Smooth muscle cell of the brain vasculature (primary cell): ENCODE results near the gene CDK2AP2.

Experiments used
- DNase-seq: peaks from one replicate; pipeline ENCODE4 v3.0.0-alpha.2; 2012; ENCODE audit warnings: low read depth, low spot score

CDK2AP2 gene

DNA sequence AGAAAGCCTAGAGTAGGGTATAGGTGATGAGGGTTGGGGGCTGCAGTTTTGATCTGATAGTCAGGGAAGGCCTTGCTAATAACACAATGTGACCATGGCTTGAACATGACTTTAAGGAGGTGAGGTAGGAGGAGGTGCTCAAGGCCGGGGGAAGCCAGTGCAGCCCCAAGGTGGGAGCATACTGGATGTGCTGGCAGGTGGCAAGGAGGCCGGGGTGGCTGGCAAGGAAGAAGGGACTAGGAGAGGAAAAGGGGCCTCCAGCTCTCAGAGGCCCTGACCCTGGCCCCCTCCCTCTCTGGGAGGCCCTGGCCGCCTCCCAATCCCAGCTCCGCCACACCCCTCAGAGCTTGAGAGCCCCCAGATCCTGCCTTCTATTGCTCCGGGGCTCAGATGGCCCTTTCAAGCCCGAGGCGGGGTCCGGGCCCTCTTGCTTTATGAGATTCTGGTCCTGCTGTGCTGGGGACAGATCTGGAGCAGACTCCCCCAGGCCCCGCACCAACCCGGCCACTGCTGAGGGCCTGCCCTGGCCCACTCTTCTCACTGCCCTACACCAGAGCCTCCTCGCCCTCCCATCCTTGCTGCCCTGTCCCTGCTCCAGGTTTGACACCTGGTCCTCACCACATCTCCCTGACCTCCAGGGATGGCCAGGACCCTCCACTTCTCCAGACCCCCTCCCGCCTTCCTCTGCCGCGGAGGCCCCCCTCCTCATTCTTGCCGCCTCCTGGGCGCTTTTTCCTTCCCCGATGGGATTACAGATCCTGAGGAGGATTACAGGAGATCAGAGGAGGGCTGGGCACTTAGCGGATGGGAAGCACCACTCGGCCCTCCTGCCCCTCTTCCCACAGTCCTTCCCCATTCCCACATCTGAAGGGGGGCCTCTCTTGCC lies 4.6 kb downstream of the CDK2AP2 start:
- no peak for DNase-seq

GRCh38 chr11:67502328-67502979 lies 5.5 kb downstream of the CDK2AP2 start:
- DNase-seq, result no peak

DNA sequence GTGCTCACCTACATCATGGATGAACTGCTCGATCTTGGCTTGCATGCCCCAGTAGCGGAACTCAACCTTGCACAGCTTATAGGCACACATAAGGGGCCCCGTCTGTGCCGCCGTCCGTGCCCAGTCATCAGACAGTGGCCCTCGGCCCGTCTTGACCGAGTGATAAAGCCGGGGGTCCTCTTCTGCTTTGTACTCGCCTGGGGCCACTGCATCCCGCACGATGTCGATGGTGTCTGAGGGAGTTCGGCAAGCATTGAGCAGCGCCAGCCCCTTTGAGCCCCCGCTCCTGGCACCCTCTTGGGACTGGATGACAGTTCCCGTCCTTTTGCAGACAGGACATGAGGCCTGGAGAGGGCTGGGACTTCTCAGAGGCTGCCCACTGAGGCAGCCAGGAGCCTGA lies 6.1 kb downstream of the CDK2AP2 start:
- DNase-seq, result no peak

DNA sequence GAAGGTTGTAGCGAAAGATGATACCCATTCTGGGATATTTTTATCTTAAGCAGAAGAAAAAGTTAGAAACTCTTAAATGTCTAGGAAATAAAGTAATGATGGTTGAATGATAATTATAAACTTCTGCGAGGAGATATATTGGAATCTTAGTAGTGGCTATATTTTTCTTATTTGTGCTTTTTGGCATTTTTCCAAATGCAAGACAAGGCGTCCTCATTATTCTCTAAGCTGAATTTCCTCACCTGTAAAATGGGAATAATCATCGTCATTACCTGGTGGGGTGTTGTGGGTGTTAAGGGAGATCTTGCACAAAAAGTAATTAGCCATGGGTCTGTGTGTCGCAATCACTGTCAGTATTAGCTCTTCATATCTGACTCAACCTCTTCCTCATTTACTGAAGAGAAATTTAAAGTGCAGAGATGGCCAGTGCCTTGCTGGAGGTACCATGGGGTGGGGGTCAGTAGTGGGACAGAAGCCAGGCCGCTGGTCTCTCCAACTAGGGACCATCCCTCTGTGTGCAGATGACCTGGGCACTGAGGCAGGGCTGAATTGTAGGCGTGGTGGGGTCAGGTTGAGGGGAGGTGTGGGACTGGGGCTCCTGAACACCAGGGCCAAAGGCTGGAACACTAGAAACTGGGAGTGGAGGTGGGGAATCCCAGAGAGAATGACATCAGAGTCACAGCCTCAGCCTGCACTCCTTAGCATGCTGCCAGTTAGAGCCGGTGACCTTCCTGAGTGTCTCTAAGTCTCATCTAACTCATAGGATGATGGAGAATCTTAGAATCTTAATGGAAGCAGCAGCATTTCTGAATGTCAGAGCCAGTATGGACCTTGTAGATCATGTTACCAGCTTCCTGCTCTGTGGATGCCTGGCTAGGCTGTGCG lies 6.9 kb downstream of the CDK2AP2 start:
- DNase-seq, result no peak

- DNase-seq, result no peak
Measured at GRCh38 chr11:67500484-67500821, 7.5 kb downstream of the CDK2AP2 start.

- DNase-seq, result no peak
Measured at GRCh38 chr11:67499808-67500483, 8.0 kb downstream of the CDK2AP2 start.

GRCh38 chr11:67498544-67498972 lies 9.4 kb downstream of the CDK2AP2 start:
- DNase-seq, result no peak

DNA sequence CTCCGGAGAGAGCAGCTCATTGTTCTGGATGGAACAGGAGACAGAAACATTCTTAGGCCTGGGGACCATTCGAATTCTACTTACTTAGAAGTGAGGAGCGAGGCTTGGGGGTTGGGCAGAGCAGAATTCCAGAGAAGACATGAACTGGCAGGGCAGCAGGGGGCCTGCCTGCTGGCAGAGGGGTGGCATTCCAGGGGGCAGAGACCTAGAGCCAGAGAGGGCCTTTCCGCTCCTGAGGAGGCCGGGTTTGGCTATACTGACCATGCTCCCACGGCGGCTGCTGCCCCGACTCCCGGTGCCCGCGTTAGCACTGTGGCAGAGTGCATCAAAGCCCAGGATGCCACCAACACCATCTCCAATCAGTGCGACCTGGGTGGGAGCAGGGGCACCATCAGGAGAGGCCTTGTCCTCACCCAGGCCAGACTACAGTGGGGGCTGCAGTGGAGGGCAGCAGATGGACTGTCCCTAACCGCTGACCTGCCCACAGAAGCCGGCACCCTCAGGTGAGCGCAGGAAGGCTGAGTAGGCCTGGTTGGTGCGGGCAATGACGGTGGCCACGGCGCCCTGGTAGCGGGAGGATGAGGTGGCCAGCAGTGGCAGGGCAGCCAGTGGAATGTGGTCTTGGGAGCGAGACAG lies 10.2 kb downstream of the CDK2AP2 start:
- no peak for DNase-seq

GRCh38 chr11:67496113-67496512 lies 11.8 kb downstream of the CDK2AP2 start:
- DNase-seq, result no peak

DNA sequence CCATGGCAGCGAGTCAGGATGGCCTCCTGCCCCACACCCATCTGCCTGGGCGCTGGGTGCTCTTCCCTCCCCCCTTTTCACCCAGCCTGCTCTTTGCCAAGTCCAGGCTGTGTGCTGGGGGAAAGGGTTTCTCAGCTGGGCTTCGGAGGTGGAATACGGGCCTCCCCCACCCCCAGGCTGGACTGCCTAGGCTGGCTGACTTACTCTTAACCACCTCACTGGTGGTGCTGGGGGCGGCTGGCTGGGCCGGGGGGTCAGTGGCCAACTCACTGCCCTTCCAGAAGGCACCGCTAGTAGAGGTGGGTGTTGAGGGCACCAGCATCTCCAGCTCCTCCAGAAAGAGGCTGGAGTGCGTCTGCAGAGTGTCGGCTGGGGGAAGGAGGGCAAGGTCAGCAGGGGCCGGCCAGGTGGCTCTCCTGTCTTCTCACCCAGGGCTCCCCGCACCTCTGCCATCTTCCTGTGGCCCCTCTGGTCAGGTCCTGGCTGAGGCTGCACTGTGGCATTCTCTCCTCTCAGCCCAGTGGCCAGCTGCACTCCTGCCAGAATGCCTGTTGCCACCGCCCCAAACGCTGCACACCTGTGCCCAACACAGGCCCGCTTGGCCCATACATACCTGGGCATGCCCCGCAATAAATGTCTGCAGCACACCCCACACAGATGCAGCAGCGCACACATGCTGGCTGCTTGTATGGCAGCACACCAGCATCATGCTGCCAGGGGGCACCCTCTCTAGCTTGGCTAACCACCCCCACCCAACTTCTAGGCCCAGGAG lies 12.5 kb downstream of the CDK2AP2 start:
- no peak for DNase-seq

DNA sequence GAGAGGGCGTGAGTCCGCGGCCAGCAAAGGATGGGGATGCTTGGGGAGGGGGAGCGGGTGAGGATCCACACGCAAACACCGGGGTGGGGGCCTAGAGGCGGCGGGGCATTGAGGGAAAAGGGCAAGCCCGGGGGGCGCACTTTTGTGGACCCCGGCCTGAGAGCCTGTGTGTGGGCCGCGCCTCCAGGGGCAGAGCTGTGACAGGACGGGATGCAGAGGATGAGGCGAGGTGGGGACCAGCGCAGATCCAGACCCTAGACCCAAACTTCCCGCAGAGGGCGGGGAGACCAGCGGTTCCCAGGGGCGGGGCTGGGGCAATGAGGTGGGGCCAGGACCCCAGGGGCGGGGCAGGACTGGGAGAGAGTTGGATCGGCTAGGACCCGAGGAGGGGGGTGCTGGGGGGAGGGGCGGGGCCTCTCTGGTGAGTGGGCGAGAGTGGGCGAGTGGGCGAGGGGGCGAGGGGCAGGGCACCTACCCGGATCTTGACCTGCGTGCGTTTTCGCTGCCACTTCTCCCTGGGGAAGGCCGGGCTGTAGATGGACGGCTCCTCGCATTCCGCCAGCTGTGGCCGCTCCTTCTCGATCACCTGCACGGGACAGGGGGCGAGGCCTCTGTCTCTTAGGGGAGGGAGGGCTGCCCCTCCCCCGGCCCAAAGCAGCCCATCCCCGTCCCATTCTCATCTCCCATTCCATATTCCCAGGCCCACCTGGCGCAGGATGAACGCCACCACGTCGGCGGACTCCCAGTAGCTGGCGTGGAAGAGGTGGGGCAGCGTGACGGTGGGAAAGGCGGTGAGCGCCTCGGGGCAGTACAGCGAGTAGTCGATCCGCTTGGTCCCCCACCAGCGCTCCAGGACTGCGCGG lies 13.4 kb downstream of the CDK2AP2 start:
- no peak for DNase-seq

- no peak for DNase-seq
Measured at GRCh38 chr11:67493548-67494370, 14.2 kb downstream of the CDK2AP2 start.

DNA sequence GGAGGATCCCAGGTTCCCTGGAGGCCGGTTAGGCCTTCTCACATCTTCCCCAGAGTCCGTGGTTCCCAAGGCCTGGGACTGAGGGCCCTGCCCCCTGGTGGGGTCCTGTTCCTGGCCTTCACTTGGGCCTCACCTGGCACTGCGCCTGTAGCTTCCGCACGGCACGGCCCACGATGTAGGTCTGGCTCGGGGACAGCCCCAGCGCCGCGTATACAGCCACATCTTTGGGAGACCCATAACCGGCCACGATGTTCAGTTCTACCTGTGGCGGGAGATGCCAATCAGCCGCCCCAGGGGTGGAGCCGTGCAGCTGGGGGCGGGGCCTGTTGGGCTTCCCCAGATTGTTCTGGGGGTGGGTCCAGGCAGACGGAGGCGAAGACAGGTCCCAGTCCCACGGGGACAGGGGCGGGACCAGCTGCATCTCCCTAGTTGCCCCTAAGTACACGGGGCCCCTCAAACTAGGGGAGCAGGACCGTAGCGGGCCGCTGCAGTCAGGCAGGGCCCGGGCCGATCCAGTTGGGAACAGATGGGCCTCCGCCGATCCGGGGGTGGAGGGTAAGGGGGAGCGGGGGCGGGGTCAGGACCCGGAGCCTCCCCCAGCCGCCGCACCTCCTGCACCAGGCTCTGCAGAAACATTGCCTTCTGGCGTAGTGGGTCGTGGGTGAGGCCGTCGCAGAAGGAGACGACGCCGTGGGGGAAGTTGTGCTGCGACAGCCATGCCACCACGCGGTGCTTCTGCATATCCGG lies 15.0 kb downstream of the CDK2AP2 start:
- DNase-seq, result no peak

DNA sequence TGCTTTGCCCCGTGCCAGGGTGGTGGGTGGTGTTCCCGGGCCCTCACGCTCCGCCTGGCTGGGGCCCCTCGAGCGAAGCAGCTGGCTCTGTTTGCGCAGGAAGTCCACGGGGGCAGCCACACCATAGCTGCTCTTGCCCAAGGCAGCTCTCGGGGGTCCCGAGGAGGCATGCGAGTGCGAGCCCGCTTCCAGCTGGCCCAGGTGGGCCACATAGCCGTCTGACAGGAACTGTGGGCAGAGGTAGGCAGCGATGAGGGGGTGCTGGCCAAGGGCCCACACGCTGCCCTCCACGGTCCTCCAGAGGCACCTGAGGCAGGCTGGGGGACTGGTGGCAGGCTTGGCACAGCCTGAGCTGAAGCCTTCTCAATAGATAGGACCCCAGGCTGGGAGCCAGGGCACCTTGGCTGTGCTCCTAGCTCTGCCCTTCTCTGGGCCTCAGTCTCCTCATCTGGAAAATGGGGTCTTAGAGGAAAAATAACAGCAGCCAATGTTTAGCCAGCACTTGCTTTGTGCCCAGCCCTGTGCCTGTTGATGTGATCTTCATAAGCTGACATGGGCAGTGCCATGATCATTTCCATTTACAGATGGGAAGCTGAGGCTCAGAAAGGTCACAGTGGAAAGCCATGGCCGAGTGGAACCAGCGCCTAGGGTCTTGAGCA lies 15.8 kb downstream of the CDK2AP2 start:
- DNase-seq, result no peak

GRCh38 chr11:67491276-67492068 lies 16.5 kb downstream of the CDK2AP2 start:
- DNase-seq, result no peak

- no peak for DNase-seq
Measured at GRCh38 chr11:67490727-67491065, 17.3 kb downstream of the CDK2AP2 start.
